Measurements from ENCODE around the gene SYT13.

DNA sequence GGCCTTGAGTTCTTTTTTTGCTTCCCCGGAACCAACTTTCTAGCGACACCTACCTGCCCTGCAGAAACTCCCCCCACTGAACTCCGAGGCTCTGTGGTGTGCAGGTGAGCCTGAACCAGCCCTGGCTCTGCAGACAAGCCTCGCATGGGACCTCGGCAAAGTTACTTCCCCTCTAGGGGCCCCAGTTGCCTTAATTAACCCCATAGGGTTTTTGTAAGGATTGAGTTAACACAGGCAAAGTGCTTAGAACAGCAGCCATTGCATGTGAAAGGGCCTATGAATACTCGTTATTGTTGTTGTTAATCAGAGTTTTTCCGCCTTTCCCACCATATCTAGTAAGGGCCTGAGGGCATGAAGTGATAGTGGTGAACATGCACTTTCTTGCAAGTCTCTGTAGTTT lies 12.6 kb upstream of the SYT13 start:
- TF ChIP-seq, protein P1, sequence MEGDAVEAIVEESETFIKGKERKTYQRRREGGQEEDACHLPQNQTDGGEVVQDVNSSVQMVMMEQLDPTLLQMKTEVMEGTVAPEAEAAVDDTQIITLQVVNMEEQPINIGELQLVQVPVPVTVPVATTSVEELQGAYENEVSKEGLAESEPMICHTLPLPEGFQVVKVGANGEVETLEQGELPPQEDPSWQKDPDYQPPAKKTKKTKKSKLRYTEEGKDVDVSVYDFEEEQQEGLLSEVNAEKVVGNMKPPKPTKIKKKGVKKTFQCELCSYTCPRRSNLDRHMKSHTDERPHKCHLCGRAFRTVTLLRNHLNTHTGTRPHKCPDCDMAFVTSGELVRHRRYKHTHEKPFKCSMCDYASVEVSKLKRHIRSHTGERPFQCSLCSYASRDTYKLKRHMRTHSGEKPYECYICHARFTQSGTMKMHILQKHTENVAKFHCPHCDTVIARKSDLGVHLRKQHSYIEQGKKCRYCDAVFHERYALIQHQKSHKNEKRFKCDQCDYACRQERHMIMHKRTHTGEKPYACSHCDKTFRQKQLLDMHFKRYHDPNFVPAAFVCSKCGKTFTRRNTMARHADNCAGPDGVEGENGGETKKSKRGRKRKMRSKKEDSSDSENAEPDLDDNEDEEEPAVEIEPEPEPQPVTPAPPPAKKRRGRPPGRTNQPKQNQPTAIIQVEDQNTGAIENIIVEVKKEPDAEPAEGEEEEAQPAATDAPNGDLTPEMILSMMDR (IDR thresholded peaks at IDR 0.05 in 2 of 3, conservative IDR thresholded peaks at IDR 0.05 in 1 of 3; ENCODE audit: control insufficient read depth in 2 of 3, extremely low read depth in 1 of 3, insufficient read depth in 1 of 3, low read depth in 3 of 3, low read length in 3 of 3): no peak
- no peak for TF ChIP-seq NR2C2 (IDR thresholded peaks at IDR 0.05; ENCODE audit: borderline replicate concordance, control insufficient read depth, insufficient read length, low read depth)
- no peak for TF ChIP-seq POLR2AphosphoS5 (IDR thresholded peaks at IDR 0.05; ENCODE audit: low read length)
- TF ChIP-seq KDM1A (IDR thresholded peaks at IDR 0.05; ENCODE audit: borderline replicate concordance): no peak
- TF ChIP-seq, protein P2, sequence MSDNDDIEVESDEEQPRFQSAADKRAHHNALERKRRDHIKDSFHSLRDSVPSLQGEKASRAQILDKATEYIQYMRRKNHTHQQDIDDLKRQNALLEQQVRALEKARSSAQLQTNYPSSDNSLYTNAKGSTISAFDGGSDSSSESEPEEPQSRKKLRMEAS (IDR thresholded peaks at IDR 0.05; ENCODE audit: low read depth, low read length): no peak
- no peak for TF ChIP-seq SREBF2 (IDR thresholded peaks at IDR 0.05; ENCODE audit: low read length)
- TF ChIP-seq, protein P3, sequence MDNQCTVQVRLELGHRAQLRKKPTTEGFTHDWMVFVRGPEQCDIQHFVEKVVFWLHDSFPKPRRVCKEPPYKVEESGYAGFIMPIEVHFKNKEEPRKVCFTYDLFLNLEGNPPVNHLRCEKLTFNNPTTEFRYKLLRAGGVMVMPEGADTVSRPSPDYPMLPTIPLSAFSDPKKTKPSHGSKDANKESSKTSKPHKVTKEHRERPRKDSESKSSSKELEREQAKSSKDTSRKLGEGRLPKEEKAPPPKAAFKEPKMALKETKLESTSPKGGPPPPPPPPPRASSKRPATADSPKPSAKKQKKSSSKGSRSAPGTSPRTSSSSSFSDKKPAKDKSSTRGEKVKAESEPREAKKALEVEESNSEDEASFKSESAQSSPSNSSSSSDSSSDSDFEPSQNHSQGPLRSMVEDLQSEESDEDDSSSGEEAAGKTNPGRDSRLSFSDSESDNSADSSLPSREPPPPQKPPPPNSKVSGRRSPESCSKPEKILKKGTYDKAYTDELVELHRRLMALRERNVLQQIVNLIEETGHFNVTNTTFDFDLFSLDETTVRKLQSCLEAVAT (IDR thresholded peaks at IDR 0.05): no peak
- TF ChIP-seq BRCA1 (IDR thresholded peaks at IDR 0.05; ENCODE audit: low read depth, low read length): no peak
- TF ChIP-seq ZNF274 (IDR thresholded peaks at IDR 0.05; ENCODE audit: insufficient read depth, insufficient read length): no peak

Measured in GM12878 (cell line).